GM18951 (cell line): ENCODE measurements around the gene INPP4A.

Source experiments
- POLR2A ChIP-seq: IDR thresholded peaks from 4 replicates; pipeline ENCODE4 v1.6.1; 2011; ENCODE audit warnings: mild to moderate bottlenecking; ENCODE audit not compliant: insufficient read length, insufficient read depth; ENCODE audit errors: extremely low read depth
- in situ Hi-C: fragments of 300-500 bp; cut with MboI; formaldehyde crosslinking; loops from one replicate; pipeline ENCODE4 v1.12.0; 2022; ENCODE audit warnings: low sequenced_read_pairs, mixed read lengths, inconsistent platforms; ENCODE audit not compliant: unreplicated experiment

The INPP4A gene

DNA sequence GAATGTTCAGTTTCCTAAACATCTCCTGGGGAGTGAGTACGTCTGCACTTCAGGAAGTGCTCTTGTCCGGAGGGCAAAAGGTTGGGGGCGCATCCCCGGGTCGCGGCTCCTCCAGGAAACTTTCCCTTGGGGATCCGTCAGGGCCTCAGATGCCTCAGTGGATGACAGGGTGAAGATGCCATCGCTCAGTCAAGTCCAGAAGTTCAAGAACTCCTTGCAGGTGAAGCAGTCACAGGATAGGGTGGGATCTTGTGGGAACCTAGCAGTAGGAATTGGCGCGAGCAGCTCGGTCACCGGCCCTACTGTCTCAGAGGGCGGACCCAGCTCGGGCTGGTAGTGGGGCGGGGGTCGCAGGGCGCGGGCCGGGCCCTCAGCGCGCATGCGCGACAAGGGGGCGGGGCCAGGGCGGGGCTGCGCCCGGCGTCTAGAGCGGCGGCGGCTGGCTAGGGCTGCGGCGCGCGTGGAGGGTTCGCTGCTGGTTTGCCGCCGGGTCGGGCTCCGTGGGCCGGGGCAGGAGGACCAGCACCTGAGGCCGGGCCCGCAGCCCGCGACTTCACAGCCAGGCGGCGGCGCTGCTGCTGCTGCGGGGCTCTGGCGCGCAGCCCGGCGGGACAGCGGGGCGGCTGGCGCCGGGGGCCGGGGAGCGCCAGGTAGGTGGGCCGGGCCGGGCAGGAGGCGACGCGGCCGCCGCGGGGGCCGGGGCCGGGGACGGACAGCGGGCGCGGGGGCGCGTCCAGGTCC is at the start of gene INPP4A:
INPP4A (plus strand) TSS at position 423 of the 741 bp plus-strand sequence. CDS start 75,191 bp downstream, outside the sequence.
- in situ Hi-C loops = no loop called here
- TF ChIP-seq POLR2A = peak; percentile 84

DNA sequence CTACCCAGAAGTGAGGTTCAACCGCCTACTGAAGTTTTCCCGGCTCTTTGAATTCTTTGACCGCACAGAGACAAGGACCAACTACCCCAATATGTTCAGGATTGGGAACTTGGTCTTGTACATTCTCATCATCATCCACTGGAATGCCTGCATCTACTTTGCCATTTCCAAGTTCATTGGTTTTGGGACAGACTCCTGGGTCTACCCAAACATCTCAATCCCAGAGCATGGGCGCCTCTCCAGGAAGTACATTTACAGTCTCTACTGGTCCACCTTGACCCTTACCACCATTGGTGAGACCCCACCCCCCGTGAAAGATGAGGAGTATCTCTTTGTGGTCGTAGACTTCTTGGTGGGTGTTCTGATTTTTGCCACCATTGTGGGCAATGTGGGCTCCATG is 48.7 kb upstream of the INPP4A start:
- TF ChIP-seq POLR2A = no peak
- in situ Hi-C loops = loop anchor here (25.0 kb wide), 1 partner anchor 584 kb away; no protein-coding TSS in a partner anchor

DNA sequence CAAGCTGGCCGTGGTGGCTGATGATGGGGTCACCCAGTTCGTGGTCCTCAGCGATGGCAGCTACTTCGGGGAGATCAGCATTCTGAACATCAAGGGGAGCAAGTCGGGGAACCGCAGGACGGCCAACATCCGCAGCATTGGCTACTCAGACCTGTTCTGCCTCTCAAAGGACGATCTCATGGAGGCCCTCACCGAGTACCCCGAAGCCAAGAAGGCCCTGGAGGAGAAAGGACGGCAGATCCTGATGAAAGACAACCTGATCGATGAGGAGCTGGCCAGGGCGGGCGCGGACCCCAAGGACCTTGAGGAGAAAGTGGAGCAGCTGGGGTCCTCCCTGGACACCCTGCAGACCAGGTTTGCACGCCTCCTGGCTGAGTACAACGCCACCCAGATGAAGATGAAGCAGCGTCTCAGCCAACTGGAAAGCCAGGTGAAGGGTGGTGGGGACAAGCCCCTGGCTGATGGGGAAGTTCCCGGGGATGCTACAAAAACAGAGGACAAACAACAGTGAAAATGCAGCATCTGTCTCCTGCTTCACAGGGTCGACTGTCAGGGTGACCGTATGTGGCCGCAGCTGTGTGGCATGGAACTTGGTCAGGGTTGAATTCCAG is 47.8 kb upstream of the INPP4A start:
- TF ChIP-seq POLR2A = no peak
- in situ Hi-C loops = loop anchor here (25.0 kb wide), 1 partner anchor 585 kb away; no protein-coding TSS in a partner anchor

DNA sequence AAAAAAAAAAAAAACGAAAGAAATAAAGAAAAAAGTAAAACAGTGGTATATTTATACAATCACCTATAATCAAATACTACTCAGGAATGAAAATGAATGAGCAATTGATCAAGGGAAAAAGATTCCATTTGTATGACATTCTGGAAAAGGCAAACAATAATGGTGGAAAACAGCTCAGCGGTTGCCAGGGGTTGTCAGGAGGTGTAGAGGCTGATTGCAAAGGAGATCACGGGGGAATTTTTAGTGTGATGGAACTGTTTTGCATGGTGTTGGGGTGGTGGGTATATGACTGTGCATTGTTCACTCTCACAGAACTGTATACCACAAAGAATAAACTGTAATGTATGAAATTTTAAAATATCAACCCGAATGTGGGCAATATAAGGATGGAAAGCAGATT is 45.5 kb upstream of the INPP4A start:
- in situ Hi-C loops = loop anchor here (25.0 kb wide), 1 partner anchor 587 kb away; no protein-coding TSS in a partner anchor
- no peak for TF ChIP-seq POLR2A

DNA sequence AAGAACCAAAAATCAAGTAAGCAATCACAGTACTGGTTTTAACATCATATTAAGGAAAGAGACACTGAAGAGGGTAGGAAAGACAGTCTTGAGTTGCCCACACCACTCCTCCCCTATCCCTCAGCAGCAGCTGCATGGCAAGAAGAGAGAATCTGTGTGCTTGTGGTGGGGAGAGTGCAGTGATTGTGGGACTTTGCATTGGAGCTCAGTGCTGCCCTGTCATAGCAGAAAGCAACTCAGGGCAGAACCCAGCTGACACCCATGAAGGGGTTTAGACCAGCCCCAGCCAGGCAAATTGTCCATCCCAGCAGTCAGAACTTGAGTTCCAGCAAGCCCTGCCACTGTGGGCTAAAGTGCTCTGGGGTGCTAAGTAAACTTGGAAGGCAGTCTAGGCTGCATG is 40.8 kb upstream of the INPP4A start:
- in situ Hi-C loops = loop anchor here (25.0 kb wide), 1 partner anchor 433 kb away; no protein-coding TSS in a partner anchor
- TF ChIP-seq POLR2A = no peak

DNA sequence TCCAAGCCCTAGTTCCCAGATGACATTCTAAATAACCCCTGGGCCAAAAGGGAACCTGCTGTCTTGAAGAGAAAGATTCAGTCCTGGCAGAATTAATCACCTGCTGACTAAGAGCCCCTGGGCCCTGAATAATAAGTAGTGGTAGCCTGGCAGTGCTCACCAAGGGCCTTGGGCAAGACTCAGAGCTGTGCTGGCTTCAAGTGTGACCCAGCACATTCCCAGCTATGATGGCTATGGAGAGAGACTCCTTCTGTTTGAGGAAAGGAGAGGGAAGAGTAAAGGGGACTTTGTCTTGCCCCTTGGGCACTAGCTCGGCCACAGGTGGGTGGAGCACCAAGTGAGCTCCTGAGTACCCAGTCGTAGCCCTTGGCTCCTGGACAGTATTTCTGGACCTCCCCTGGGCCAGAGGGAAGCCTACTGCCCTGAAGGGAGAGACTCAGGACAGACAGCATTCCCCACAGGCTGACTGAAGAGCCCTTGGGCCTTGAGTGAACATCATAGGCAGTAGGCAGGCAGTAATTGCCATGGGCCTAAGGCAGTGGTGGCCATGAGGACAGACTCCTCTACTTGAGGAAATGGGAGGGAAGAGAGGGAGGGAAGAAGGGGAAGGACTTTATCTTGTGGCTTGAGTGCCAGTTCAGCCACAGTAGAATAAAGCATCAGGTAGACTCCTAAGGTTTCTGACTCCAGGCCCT is 40.0 kb upstream of the INPP4A start:
- in situ Hi-C loops = loop anchor here (25.0 kb wide), 1 partner anchor 433 kb away; no protein-coding TSS in a partner anchor
- no peak for TF ChIP-seq POLR2A

DNA sequence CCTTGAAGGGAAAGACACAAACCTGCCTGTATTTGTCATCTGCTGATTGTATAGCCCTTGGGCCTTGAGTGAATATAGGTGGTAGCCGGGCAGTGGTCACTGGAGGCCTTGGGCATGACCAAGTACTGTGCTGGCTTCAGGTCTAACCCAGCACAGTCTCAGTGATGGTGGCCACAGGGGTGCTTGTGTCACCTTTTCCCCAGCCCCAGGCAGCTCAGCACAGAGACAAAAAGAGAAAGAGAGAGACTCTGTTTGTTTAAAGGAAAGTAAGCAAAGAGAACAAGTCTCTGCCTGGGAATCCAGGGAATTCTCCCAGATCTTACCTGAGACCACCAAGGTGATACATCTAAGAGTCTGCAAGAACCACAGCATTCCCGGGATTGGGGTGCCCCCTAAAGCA is 39.4 kb upstream of the INPP4A start:
- in situ Hi-C loops = loop anchor here (25.0 kb wide), 1 partner anchor 432 kb away; no protein-coding TSS in a partner anchor
- no peak for TF ChIP-seq POLR2A

DNA sequence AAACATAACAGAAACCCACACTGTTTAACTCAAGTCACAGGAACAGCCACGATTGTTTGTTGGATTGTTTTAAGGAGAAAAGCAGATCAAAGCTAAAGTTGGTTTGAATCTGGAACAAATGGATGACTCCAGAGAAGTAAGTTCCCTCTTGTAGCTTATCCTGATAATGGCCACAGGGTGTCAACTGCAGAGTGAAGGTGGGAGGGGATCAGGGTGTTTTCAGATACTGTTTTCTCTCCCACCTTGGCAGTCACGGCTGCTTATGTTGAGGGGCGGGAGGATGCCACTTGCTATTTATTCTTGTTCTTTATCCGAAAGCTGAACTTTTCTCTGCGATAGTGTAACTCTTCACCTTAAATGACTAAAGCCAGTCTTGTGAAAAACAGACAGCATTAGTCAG is 36.5 kb upstream of the INPP4A start:
- in situ Hi-C loops = loop anchor here (25.0 kb wide), 1 partner anchor 429 kb away; no protein-coding TSS in a partner anchor
- no peak for TF ChIP-seq POLR2A

DNA sequence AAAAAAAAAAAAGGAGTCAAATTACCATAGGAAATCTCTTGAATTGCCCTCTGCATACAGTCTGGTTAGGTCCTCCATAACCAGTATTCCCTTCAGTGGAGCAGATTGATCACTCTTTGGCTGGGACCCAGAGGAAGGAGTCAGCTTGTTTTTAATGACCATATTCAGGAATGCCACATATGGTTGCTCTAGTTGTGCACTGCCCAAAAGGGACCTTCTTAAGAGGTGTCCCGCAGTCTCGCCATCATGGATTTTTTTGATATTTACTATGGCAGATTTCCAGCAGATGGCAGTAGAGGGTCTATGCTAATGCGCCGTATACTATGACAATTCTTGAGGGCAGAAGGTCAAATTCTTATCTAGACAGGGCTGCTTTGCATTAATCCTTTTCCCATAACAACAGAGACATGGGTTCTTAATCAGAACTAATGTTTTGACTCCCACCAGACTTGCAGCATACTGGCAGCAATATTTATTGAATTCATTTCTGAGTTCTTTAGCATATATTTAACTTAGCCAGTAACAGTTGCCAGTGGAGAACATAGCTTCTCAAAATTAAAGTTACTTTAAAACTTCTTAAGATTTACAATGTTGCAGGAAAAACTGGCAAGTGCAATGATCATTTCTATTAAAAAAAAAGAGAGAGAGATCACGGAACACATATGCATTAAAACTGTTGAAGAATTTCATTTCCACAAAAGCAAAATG is 31.8 kb upstream of the INPP4A start:
- in situ Hi-C loops = loop anchor here (10.0 to 25.0 kb wide), 2 partner anchors 192 to 424 kb away; partner anchors contain the start of genes COA5 and UNC50

DNA sequence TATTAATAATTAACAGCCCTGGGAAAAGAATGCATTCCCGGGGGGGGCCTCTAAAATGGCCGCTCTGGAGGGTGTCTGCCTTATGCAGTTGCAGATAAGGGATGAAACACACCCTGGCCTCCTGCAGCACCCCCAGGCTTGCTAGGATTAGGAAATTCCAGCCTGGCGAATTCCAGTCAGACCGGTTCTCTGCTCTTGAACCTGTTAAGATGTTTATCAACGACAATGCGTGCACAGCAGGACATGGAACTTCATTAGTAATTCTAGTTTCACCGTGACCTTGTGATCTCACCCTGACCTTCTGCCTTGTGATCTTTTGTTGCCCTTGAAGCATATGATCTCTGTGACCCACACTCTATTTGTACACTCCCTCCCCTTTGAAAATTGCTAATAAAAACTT is 30.4 kb upstream of the INPP4A start:
- in situ Hi-C loops = loop anchor here (10.0 to 25.0 kb wide), 2 partner anchors 191 to 423 kb away; partner anchors contain the start of genes COA5 and UNC50

More for the DNA sequence above, 31.8 kb upstream of the INPP4A start:
- TF ChIP-seq POLR2A = no peak

DNA sequence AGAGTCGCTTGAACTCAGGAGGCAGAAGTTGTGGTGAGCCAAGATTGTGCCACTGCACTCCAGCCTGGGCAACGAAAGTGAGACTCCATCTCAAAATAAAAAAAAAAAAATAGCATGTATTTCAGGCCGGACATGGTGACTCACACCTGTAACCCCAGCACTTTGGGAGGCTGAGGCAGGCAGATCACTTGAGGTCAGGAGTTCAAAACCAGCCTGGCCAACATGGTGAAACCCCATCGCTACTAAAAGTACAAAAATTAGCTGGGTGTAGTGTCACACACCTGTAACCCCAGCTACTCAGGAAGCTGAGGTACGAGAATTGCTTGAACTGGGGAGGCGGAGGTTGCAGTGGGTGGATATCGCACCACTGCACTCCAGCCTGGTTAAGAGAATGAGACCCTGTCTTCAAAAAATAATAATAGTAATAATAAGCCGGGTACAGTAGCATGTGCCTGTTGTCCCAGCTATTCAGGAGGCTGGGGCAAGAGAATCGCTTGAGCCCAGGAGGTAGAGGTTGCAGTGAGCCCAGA is 28.9 kb upstream of the INPP4A start:
- in situ Hi-C loops = loop anchor here (10.0 to 25.0 kb wide), 2 partner anchors 189 to 422 kb away; partner anchors contain the start of genes COA5 and UNC50

DNA sequence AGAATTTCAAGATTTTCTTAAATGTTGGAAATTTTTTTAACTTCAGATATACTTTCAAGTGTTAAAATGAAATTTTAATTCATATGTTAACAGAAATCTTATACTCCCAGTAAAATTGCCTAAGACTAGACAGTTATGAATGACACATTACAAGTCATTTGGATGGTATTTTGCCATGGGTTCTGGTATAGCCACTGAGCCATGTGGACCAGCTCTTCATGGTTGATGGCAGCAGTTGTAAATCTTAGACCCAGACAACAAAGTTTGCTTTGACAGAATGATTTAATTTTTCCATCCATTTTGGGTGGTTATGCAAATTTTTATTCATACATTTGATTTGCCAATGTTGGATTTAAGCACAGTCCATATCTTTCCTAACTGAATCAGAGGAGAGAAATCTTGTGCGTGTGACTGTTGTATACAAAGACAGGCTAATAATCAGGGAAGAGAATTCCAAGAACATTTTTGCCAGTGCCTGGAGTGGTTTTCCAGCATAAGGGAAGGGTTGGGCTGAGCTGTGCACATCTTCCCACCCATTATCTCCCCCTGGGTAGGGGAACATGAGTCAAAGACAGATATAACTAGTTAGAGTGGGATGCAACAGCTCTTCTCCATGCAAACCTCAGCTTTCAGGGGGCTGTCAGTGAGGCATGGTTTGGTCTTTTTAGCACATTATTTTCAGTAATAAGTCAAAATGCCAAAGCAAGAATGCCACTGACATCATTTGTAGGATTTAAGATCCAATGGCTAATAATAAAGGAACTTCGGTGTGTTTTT is 28.1 kb upstream of the INPP4A start:
- TF ChIP-seq POLR2A = no peak
- in situ Hi-C loops = loop anchor here (10.0 to 25.0 kb wide), 2 partner anchors 188 to 421 kb away; partner anchors contain the start of genes COA5 and UNC50
